Gastroesophageal sphincter (tissue), 4 donors: ENCODE results near the gene NGLY1. TPM values are rescaled to one million over a fixed set of nuclear protein-coding genes. Genes with fewer than 3 reads are reported as not detected.

Experiments used
- ATAC-seq: fragments of 150-250 bp; one replicate; pipeline ENCODE4 v1.9.1; 2016; ENCODE audit warnings: mild to moderate bottlenecking, moderate library complexity
- H3K27ac ChIP-seq, 4 donors: fragments of 200-600 bp; sonication (generic) in 3 of 4; 1 replicate in 3 of 4; 2 replicates in 1 of 4; pipeline ENCODE4 v1.5.1; 2016 to 2019
- H3K27me3 ChIP-seq: fragments of 200-600 bp; sonication (generic); one replicate; pipeline ENCODE4 v1.5.1; 2019
- H3K36me3 ChIP-seq, 2 donors: fragments of 200-600 bp; sonication (generic); one replicate each; pipeline ENCODE4 v1.5.1; 2019; ENCODE audit warnings: control low read depth in 1 of 2
- H3K4me1 ChIP-seq, 3 donors: fragments of 200-600 bp; sonication (generic); 1 replicate in 2 of 3; 2 replicates in 1 of 3; pipeline ENCODE4 v1.5.1; 2016 to 2019; ENCODE audit warnings: control low read depth in 2 of 3
- H3K4me3 ChIP-seq, 2 donors: fragments of 200-600 bp; sonication (generic); one replicate each; pipeline ENCODE4 v1.5.1; 2019; ENCODE audit warnings: mild to moderate bottlenecking in 1 of 2, moderate library complexity in 1 of 2
- H3K9me3 ChIP-seq, 3 donors: fragments of 200-600 bp; sonication (generic); one replicate each; pipeline ENCODE4 v1.5.1; 2017 to 2019; ENCODE audit warnings: control low read depth in 2 of 3
- CTCF ChIP-seq, 4 experiments: fragments of 200-600 bp in 2 of 4; fragments of 450-650 bp in 2 of 4; sonication (generic) in 1 of 4; IDR thresholded peaks; one replicate each; pipeline ENCODE4 v1.5.1; 2017 to 2019; ENCODE audit warnings: antibody characterized with exemption in 4 of 4, mild to moderate bottlenecking in 2 of 4, moderate library complexity in 2 of 4
- EP300 ChIP-seq: sonication (generic); formaldehyde crosslinking; IDR thresholded peaks from one replicate; pipeline ENCODE4 v1.6.1; 2017; ENCODE audit warnings: antibody characterized with exemption, mild to moderate bottlenecking
- POLR2A ChIP-seq, 2 donors: fragments of 450-650 bp; IDR thresholded peaks; one replicate each; pipeline ENCODE4 v1.6.1; 2017; ENCODE audit warnings: antibody characterized with exemption in 2 of 2, mild to moderate bottlenecking in 2 of 2, moderate library complexity in 1 of 2
- POLR2AphosphoS5 ChIP-seq: sonication (generic); formaldehyde crosslinking; IDR thresholded peaks from one replicate; pipeline ENCODE4 v1.6.1; 2017; ENCODE audit warnings: antibody characterized with exemption
- WGBS, 2 donors: methylation state at CpG; one replicate each; pipeline ENCODE4 v1.1.5; 2018; ENCODE audit warnings: low coverage in 1 of 2; 5-methylcytosine and 5-hydroxymethylcytosine counted together
- total RNA-seq, 4 donors: library from RNA; depleted of rRNA; stranded (reverse); fragments of >200 nt; gene quantifications; one replicate each; pipeline ENCODE4 v1.1.0, GENCODE V29; 2016

The NGLY1 gene
- total RNA-seq, 4 donors from 2014 or later, result 20.8 to 28.2 (median 25.4) TPM

GRCh38 chr3:25692341-25692740 is 90.9 kb downstream of the NGLY1 start:
- Histone ChIP-seq H3K27ac (no peak overlapping the region), H3K9me3 (no peaks in the 10 kb centered on the region), H3K36me3 (no peaks in the 10 kb centered on the region), H3K27me3 (peaks cover 4% of the 10 kb centered on the region), H3K4me1 (no peaks in the 10 kb centered on the region), H3K4me3 (no peak overlapping the region)
- no peak for TF ChIP-seq POLR2AphosphoS5
- 79 to 80% methylated on average over 1 of the region's 1 CpG for WGBS, 2 donors
- no peak for ATAC-seq

- no peak for ATAC-seq
- WGBS, 2 donors, result 77 to 100% methylated on average over 2 of the region's 2 CpGs
- H3K4me1 ChIP-seq, result no peaks in the 10 kb centered on the region
Measured at GRCh38 chr3:25690768-25691533, 92.3 kb downstream of the NGLY1 start.

GRCh38 chr3:25689226-25689625 is 94.0 kb downstream of the NGLY1 start:
- WGBS, 2 donors, result 74% methylated on average over 2 of the region's 3 CpGs; no CpG with 5 or more reads in 1 of the 2 donors
- H3K4me1 ChIP-seq, result no peaks in the 10 kb centered on the region
- H3K9me3 ChIP-seq, result no peaks in the 10 kb centered on the region
- no peak for ATAC-seq
- H3K36me3 ChIP-seq, result no peaks in the 10 kb centered on the region
- TF ChIP-seq EP300 (no peak), CTCF (IDR thresholded peaks at IDR 0.05) (no peak), POLR2A (IDR thresholded peaks at IDR 0.05) (no peak), POLR2AphosphoS5 (no peak)
- no peak overlapping the region for H3K27ac ChIP-seq
- H3K27me3 ChIP-seq, result peaks cover 4% of the 10 kb centered on the region
- H3K4me3 ChIP-seq, result no peak overlapping the region

More at GRCh38 chr3:25690768-25691533, 92.3 kb downstream of the NGLY1 start:
- no peak overlapping the region for H3K27ac ChIP-seq
- H3K9me3 ChIP-seq, result no peaks in the 10 kb centered on the region
- H3K36me3 ChIP-seq, result no peaks in the 10 kb centered on the region
- H3K4me3 ChIP-seq, result no peak overlapping the region
- peaks cover 4% of the 10 kb centered on the region for H3K27me3 ChIP-seq
- TF ChIP-seq POLR2A (IDR thresholded peaks at IDR 0.05), result no peak
- no peak for TF ChIP-seq POLR2AphosphoS5

- Histone ChIP-seq H3K9me3 (no peaks in the 10 kb centered on the region), H3K4me1 (no peaks in the 10 kb centered on the region), H3K4me3 (no peak overlapping the region), H3K27me3 (peaks cover 4% of the 10 kb centered on the region), H3K36me3 (no peaks in the 10 kb centered on the region), H3K27ac (no peak overlapping the region)
- 100% methylated on average over 1 of the region's 1 CpG; no CpG with 5 or more reads in 1 of the 2 donors for WGBS, 2 donors
- TF ChIP-seq CTCF (IDR thresholded peaks at IDR 0.05) (no peak), POLR2AphosphoS5 (no peak), EP300 (no peak), POLR2A (IDR thresholded peaks at IDR 0.05) (no peak)
- no peak for ATAC-seq
Measured at GRCh38 chr3:25687742-25688141, 95.5 kb downstream of the NGLY1 start.

- peaks cover 4% of the 10 kb centered on the region for H3K27me3 ChIP-seq
- H3K4me1 ChIP-seq, result no peaks in the 10 kb centered on the region
- 89 to 100% methylated on average over 1 to 10 of the region's 23 CpGs for WGBS, 2 donors
Measured at GRCh38 chr3:25686766-25687165, 96.5 kb downstream of the NGLY1 start.

GRCh38 chr3:25683882-25684281 is 99.4 kb downstream of the NGLY1 start:
- no peak for ATAC-seq
- H3K4me1 ChIP-seq, result no peaks in the 10 kb centered on the region
- no peaks in the 10 kb centered on the region for H3K36me3 ChIP-seq
- no peaks in the 10 kb centered on the region for H3K9me3 ChIP-seq
- H3K27ac ChIP-seq, result no peak overlapping the region
- peaks cover 1% of the 10 kb centered on the region for H3K27me3 ChIP-seq
- TF ChIP-seq CTCF (IDR thresholded peaks at IDR 0.05) (no peak), EP300 (no peak), POLR2A (IDR thresholded peaks at IDR 0.05) (no peak), POLR2AphosphoS5 (no peak)
- 90 to 95% methylated on average over 2 of the region's 2 CpGs for WGBS, 2 donors
- no peak overlapping the region for H3K4me3 ChIP-seq

More at GRCh38 chr3:25686766-25687165, 96.5 kb downstream of the NGLY1 start:
- no peak overlapping the region for H3K27ac ChIP-seq
- no peak for ATAC-seq
- TF ChIP-seq POLR2A (IDR thresholded peaks at IDR 0.05), result no peak
- no peak overlapping the region for H3K4me3 ChIP-seq
- H3K36me3 ChIP-seq, result no peaks in the 10 kb centered on the region
- no peaks in the 10 kb centered on the region for H3K9me3 ChIP-seq
